K562 (cell line): ENCODE results near the gene ERCC4. TPM values are rescaled to one million over a fixed set of nuclear protein-coding genes. Genes with fewer than 3 reads are reported as not detected.

Source experiments
- ATAC-seq: fragments of 200-7000 bp; cut with Tn5 transposase; 3 replicates; pipeline ENCODE4 v1.9.1; 2020; ENCODE audit warnings: moderate library complexity
- BruUV-seq: library from RNA; stranded (reverse); fragments of 400-500 nt; replicated peaks from 2 replicates; lab custom pipeline; 2021; lab: Mats Ljungman, UMichigan
- CTCF ChIA-PET: fragments of 300-600 bp; formaldehyde crosslinking; extraction: SDS; loops from one replicate; lab custom pipeline; 2021; ENCODE audit warnings: low intra/inter-chr PET ratio; lab: Yijun Ruan, JAX
- POLR2A ChIA-PET: fragments of 300-600, 350-650 bp; sonication (Branson Sonifier 250); formaldehyde crosslinking; extraction: SDS; loops from one replicate; lab custom pipeline; 2021; ENCODE audit warnings: antibody characterized with exemption, inconsistent platforms; lab: Yijun Ruan, JAX
- DNase-seq, 4 experiments: peaks; one replicate each; pipeline versions ENCODE4 v3.0.0 to v3.0.0-alpha.2; 2011 to 2018; ENCODE audit warnings: low spot score in 3 of 4, mixed read lengths in 3 of 4; ENCODE audit errors: extremely low read depth in 1 of 4
- FAIRE-seq: peaks from 2 replicates; lab custom pipeline; 2011; peaks lifted over from hg19 to GRCh38; lab: Jason Lieb, UNC
- H2AFZ ChIP-seq: 2 replicates; pipeline ENCODE4 v1.6.0; 2011; ENCODE audit warnings: low read depth, low read length, control low read depth, inconsistent platforms
- H3K27ac ChIP-seq: fragments of 200-600 bp; 3 replicates; pipeline ENCODE4 v1.8.0; 2011; ENCODE audit warnings: low read depth, mild to moderate bottlenecking, control low read depth, inconsistent platforms, low read length, moderate library complexity, mixed read lengths; ENCODE audit errors: extremely low read depth
- H3K27me3 ChIP-seq, 2 experiments: fragments of 300-600 bp in 1 of 2; 2 replicates in 1 of 2; 3 replicates in 1 of 2; pipeline versions ENCODE4 v1.6.0 to v1.8.0; 2011; ENCODE audit warnings: inconsistent platforms in 2 of 2, low read length in 2 of 2, mild to moderate bottlenecking in 1 of 2, mixed read lengths in 1 of 2, moderate library complexity in 1 of 2; ENCODE audit not compliant: control insufficient read depth in 2 of 2, insufficient read depth in 2 of 2
- H3K36me3 ChIP-seq: fragments of 300-600 bp; 3 replicates; pipeline ENCODE4 v1.8.0; 2011; ENCODE audit warnings: mild to moderate bottlenecking, low read length, inconsistent platforms; ENCODE audit not compliant: control insufficient read depth, insufficient read depth
- H3K4me1 ChIP-seq, 2 experiments: fragments of 200-600 bp in 1 of 2; replicated peaks in 1 of 2; 2 replicates in 1 of 2; 3 replicates in 1 of 2; pipeline versions ENCODE4 v1.5.1 to v1.8.0; 2011; ENCODE audit warnings: inconsistent platforms in 2 of 2, low read length in 2 of 2, mild to moderate bottlenecking in 1 of 2, mixed read lengths in 1 of 2, moderate library complexity in 1 of 2; ENCODE audit not compliant: control insufficient read depth in 2 of 2, insufficient read depth in 2 of 2
- H3K4me2 ChIP-seq: 2 replicates; pipeline ENCODE4 v1.6.1; 2011; ENCODE audit warnings: low read length, control low read depth, inconsistent platforms, mixed read lengths; ENCODE audit not compliant: insufficient read depth
- H3K4me3 ChIP-seq: fragments of 200-600 bp; sonication (generic), shearing (Covaris generic); 2 replicates; pipeline ENCODE4 v1.5.1; 2016; ENCODE audit warnings: control low read depth, inconsistent platforms
- H3K79me2 ChIP-seq: fragments of 200-600 bp; 3 replicates; pipeline ENCODE4 v1.8.0; 2011; ENCODE audit warnings: low read length, inconsistent platforms; ENCODE audit not compliant: control insufficient read depth, insufficient read depth
- H3K9ac ChIP-seq, 2 experiments: 2 replicates each; pipeline versions ENCODE4 v1.6.0 to v1.6.1; 2011; ENCODE audit warnings: low read depth in 2 of 2, low read length in 2 of 2, control low read depth in 1 of 2, inconsistent platforms in 1 of 2, mild to moderate bottlenecking in 1 of 2, mixed read lengths in 1 of 2; ENCODE audit not compliant: insufficient read depth in 1 of 2
- H3K9me1 ChIP-seq: one replicate; pipeline ENCODE4 v1.6.0; 2011; ENCODE audit warnings: inconsistent platforms, mild to moderate bottlenecking, low read length, moderate library complexity; ENCODE audit not compliant: control insufficient read depth, insufficient read depth
- H3K9me3 ChIP-seq: replicated peaks from 2 replicates; pipeline ENCODE4 v1.5.1; 2011; ENCODE audit warnings: low read depth, low read length, inconsistent platforms; ENCODE audit not compliant: control insufficient read depth, insufficient read depth
- H4K20me1 ChIP-seq: replicated peaks from 2 replicates; pipeline ENCODE4 v1.6.1; 2011; ENCODE audit warnings: low read length, inconsistent platforms, mixed read lengths; ENCODE audit not compliant: control insufficient read depth, insufficient read depth
- ADNP ChIP-seq: fragments of 200-800 bp; sonication (Bioruptor generic); IDR thresholded peaks from 2 replicates; pipeline ENCODE4 v1.6.1; 2016; ENCODE audit warnings: missing genetic modification characterization, missing compliant biosample characterization
- ARHGAP35 ChIP-seq: fragments of 450-650 bp; IDR thresholded peaks from 2 replicates; pipeline ENCODE4 v1.6.1; 2018; ENCODE audit not compliant: partially characterized antibody
- CREB1 ChIP-seq, 2 experiments: sonication (generic) in 1 of 2; formaldehyde crosslinking in 1 of 2; IDR thresholded peaks; 2 replicates each; pipeline versions ENCODE4 v1.6.1 to v1.8.0; 2012 to 2022; ENCODE audit warnings: inconsistent platforms in 1 of 2, mild to moderate bottlenecking in 1 of 2, missing genetic modification reagents in 1 of 2, moderate library complexity in 1 of 2
- DPF2 ChIP-seq: fragments of 450-650 bp; IDR thresholded peaks from 2 replicates; pipeline ENCODE4 v1.6.1; 2016
- FOXJ3 ChIP-seq: sonication (generic); formaldehyde crosslinking; IDR thresholded peaks from 2 replicates; pipeline ENCODE4 v1.4.0; 2020; ENCODE audit warnings: mild to moderate bottlenecking, missing genetic modification reagents
- GABPB1 ChIP-seq: sonication (generic); formaldehyde crosslinking; IDR thresholded peaks from 2 replicates; pipeline ENCODE4 v1.8.0; 2022; ENCODE audit warnings: mild to moderate bottlenecking, missing genetic modification reagents
- KDM5B ChIP-seq: fragments of 200-600 bp; sonication (generic); IDR thresholded peaks from 2 replicates; pipeline ENCODE4 v1.6.1; 2012; ENCODE audit warnings: low read depth, mild to moderate bottlenecking, moderate library complexity, low read length, control low read depth, inconsistent platforms; ENCODE audit not compliant: insufficient replicate concordance
- MCM7 ChIP-seq, 2 experiments: fragments of 450-650 bp; IDR thresholded peaks; 2 replicates each; pipeline ENCODE4 v1.6.1; 2016 to 2018
- NR2C1 ChIP-seq, 2 experiments: fragments of 450-650 bp; IDR thresholded peaks; 2 replicates each; pipeline ENCODE4 v1.6.1; 2017; ENCODE audit warnings: mild to moderate bottlenecking in 2 of 2, antibody characterized with exemption in 1 of 2, inconsistent platforms in 1 of 2, missing compliant biosample characterization in 1 of 2, missing genetic modification characterization in 1 of 2
- PHTF2 ChIP-seq: fragments of 250-450 bp; sonication (Bioruptor Pico); IDR thresholded peaks from 2 replicates; pipeline ENCODE4 v1.5.0; 2021; ENCODE audit warnings: mild to moderate bottlenecking
- RBFOX2 ChIP-seq: fragments of 200-400 bp; formaldehyde crosslinking; IDR thresholded peaks from 2 replicates; pipeline ENCODE4 v1.6.1; 2017; ENCODE audit warnings: low read depth, mild to moderate bottlenecking, low read length, moderate library complexity
- RBM17 ChIP-seq: fragments of 200-400 bp; formaldehyde crosslinking; IDR thresholded peaks from 2 replicates; pipeline ENCODE4 v1.6.1; 2017; ENCODE audit warnings: low read depth, mild to moderate bottlenecking, low read length, borderline replicate concordance
- TARDBP ChIP-seq: fragments of 450-650 bp; IDR thresholded peaks from 2 replicates; pipeline ENCODE4 v1.6.1; 2016
- ZNF589 ChIP-seq: fragments of 200-800 bp; sonication (Bioruptor generic); IDR thresholded peaks from 2 replicates; pipeline ENCODE4 v1.6.1; 2016; ENCODE audit warnings: low read depth, missing genetic modification characterization, missing compliant biosample characterization
- ZNF644 ChIP-seq: fragments of 200-800 bp; sonication (Bioruptor generic); IDR thresholded peaks from 2 replicates; pipeline ENCODE4 v1.6.1; 2016; ENCODE audit warnings: low read depth, missing genetic modification characterization, missing compliant biosample characterization
- ZNF668 ChIP-seq: fragments of 250-450 bp; sonication (Bioruptor Pico); IDR thresholded peaks from 2 replicates; pipeline ENCODE4 v1.8.0; 2022; ENCODE audit warnings: mild to moderate bottlenecking, inconsistent platforms
- ZNF766 ChIP-seq: fragments of 200-800 bp; sonication (Bioruptor generic); conservative IDR thresholded peaks from 2 replicates; pipeline ENCODE4 v1.6.1; 2016; ENCODE audit warnings: missing genetic modification characterization, missing compliant biosample characterization
- WGBS: fragments of 100-300 bp; shearing (Covaris generic); methylation state at CpG from one replicate; pipeline ENCODE4 v1.1.6; 2016; ENCODE audit warnings: low coverage, mixed read lengths; ENCODE audit not compliant: insufficient coverage; ENCODE audit errors: missing lambda C conversion rate; 5-methylcytosine and 5-hydroxymethylcytosine counted together
- in situ Hi-C: fragments of 300-500 bp; cut with MboI; formaldehyde crosslinking; loops from 4 replicates; pipeline ENCODE4 v1.15.0; 2018; ENCODE audit warnings: inconsistent platforms, mixed read lengths
- intact Hi-C: fragments of 100-400 bp; cut with micrococcal nuclease; formaldehyde crosslinking; loops from 2 replicates; pipeline ENCODE4 v1.14.2; 2022
- polyA plus RNA-seq, 8 experiments: library from polyadenylated mRNA; depleted of rRNA in 4 of 8; stranded (reverse) in 5 of 8; unstranded in 3 of 8; fragments of >200 nt; fragmentation: Nextera tagmentation in 2 of 8; fragmentation: Illumina TruSeq in 1 of 8; extraction: Ambion mirVana in 2 of 8; extraction: Trizol in 1 of 8; gene quantifications; 2 replicates each; pipeline versions ENCODE4 v1.2.1 to v1.2.3, GENCODE V29; 2011 to 2014; ENCODE audit warnings: inconsistent platforms in 1 of 8, missing spikeins in 1 of 8
- total RNA-seq, 7 experiments: library from RNA; depleted of rRNA in 6 of 7; stranded (reverse); fragments of >200 nt in 6 of 7; fragmentation: Illumina TruSeq in 2 of 7; extraction: Trizol in 2 of 7; gene quantifications; 2 replicates each; pipeline versions ENCODE4 v1.2.1 to v1.2.3, GENCODE V29; 2011 to 2021; ENCODE audit warnings: low replicate concordance in 1 of 7
- TF ChIP-seq, protein P1 (sequence below): fragments of 250-450 bp; sonication (Bioruptor Pico); IDR thresholded peaks from 2 replicates; pipeline ENCODE4 v1.8.0; 2022; ENCODE audit warnings: moderate library complexity, mild to moderate bottlenecking, inconsistent platforms
- TF ChIP-seq, protein P2 (sequence below): sonication (generic); formaldehyde crosslinking; IDR thresholded peaks from 2 replicates; pipeline ENCODE4 v1.8.0; 2023; ENCODE audit warnings: mild to moderate bottlenecking, missing genetic modification reagents

Gene ERCC4
- total and polyA plus RNA-seq, 9 of the 15 experiments (the other 6 are each of a cell fraction or from before 2014, with no cell fraction given): 3.7 to 10.5 (median 6.0) TPM

DNA sequence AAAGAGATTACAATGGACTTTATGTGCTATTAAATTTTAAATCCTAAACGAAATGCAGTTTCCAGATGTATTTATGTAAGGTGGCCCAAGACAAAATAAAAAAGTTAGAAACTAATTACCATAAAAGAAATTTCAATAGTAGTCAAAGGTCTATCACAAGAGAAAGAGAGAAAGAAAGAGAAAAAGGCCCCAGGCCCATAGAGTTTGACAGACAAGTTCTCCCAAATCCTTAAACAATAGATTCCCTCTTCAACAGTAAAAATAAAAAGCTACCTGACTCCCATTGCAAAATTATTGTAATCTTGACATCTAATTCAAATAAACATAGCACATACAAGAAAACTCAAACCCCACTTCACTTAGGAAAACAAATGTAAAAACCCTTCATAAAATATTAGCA, 8.6 kb upstream of the ERCC4 start:
- intact Hi-C loops (no loop called here), in situ Hi-C loops (no loop called here)
- no peak overlapping the region for H2AFZ ChIP-seq
- no peaks in the 10 kb centered on the region for H3K4me1 ChIP-seq
- no peak for DNase-seq
- no peak overlapping the region for H3K4me3 ChIP-seq
- no TSS peak for BruUV-seq
- no peak overlapping the region for H3K9ac ChIP-seq
- H4K20me1 ChIP-seq: no peaks in the 10 kb centered on the region
- no peak for TF ChIP-seq KDM5B
- TF ChIP-seq, protein P1, sequence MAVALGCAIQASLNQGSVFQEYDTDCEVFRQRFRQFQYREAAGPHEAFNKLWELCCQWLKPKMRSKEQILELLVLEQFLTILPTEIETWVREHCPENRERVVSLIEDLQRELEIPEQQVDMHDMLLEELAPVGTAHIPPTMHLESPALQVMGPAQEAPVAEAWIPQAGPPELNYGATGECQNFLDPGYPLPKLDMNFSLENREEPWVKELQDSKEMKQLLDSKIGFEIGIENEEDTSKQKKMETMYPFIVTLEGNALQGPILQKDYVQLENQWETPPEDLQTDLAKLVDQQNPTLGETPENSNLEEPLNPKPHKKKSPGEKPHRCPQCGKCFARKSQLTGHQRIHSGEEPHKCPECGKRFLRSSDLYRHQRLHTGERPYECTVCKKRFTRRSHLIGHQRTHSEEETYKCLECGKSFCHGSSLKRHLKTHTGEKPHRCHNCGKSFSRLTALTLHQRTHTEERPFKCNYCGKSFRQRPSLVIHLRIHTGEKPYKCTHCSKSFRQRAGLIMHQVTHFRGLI (CRISPR knock-in tag): no peak
- TF ChIP-seq, protein P2, sequence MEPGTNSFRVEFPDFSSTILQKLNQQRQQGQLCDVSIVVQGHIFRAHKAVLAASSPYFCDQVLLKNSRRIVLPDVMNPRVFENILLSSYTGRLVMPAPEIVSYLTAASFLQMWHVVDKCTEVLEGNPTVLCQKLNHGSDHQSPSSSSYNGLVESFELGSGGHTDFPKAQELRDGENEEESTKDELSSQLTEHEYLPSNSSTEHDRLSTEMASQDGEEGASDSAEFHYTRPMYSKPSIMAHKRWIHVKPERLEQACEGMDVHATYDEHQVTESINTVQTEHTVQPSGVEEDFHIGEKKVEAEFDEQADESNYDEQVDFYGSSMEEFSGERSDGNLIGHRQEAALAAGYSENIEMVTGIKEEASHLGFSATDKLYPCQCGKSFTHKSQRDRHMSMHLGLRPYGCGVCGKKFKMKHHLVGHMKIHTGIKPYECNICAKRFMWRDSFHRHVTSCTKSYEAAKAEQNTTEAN (CRISPR knock-in tag): no peak
- no peak for TF ChIP-seq ZNF589 (CRISPR knock-in tag)
- no peak for TF ChIP-seq GABPB1
- TF ChIP-seq DPF2: no peak
- no peak for TF ChIP-seq ZNF644 (tag)
- no peak for TF ChIP-seq FOXJ3 (CRISPR knock-in tag)
- no peak for TF ChIP-seq TARDBP
- TF ChIP-seq RBM17: no peak
- TF ChIP-seq ADNP (tag): no peak
- no peak for TF ChIP-seq CREB1 (IDR thresholded peaks at IDR 0.05)
- TF ChIP-seq CREB1 (CRISPR knock-in tag; IDR thresholded peaks at IDR 0.05): no peak
- no peak for TF ChIP-seq MCM7 (IDR thresholded peaks at IDR 0.05)
- TF ChIP-seq ZNF668 (CRISPR knock-in tag): no peak
- TF ChIP-seq ZNF766 (CRISPR knock-in tag): no peak
- TF ChIP-seq PHTF2 (CRISPR knock-in tag): no peak
- no peak for TF ChIP-seq NR2C1 (IDR thresholded peaks at IDR 0.05)
- TF ChIP-seq NR2C1 (tag; IDR thresholded peaks at IDR 0.05): no peak
- no peak for TF ChIP-seq RBFOX2
- no peak for TF ChIP-seq ARHGAP35
- ChIA-PET POLR2A (no interaction called here), CTCF (no interaction called here)
- H3K27me3 ChIP-seq: peaks cover 3 to 29% of the 10 kb centered on the region in 2 experiments; a peak in 3 of 5 replicates
- ATAC-seq: no peak
- FAIRE-seq: no peak
- no peaks in the 10 kb centered on the region for H3K36me3 ChIP-seq
- WGBS: 6% methylated on average over 1 of the region's 1 CpG
- no peaks in the 10 kb centered on the region for H3K9me1 ChIP-seq
- H3K79me2 ChIP-seq: no peaks in the 10 kb centered on the region
- no peak overlapping the region for H3K4me2 ChIP-seq
- H3K9me3 ChIP-seq: no peaks in the 10 kb centered on the region
- H3K27ac ChIP-seq: no peak overlapping the region
